ENCODE data around the gene CLTCL1. TPM values are rescaled to one million over a fixed set of nuclear protein-coding genes. Genes with fewer than 3 reads are reported as not detected.

The CLTCL1 gene
- polyA plus RNA-seq, 3 donors from 2014 or later: 0.06 to 0.37 (median 0.19) TPM

GRCh38 chr22:19199479-19199878 lies 92.0 kb downstream of the CLTCL1 start:
- no peaks in the 10 kb centered on the region for H3K9me3 Mint-ChIP-seq
- H3K36me3 Mint-ChIP-seq: peaks cover 0 to 3% (median 0%) of the 10 kb centered on the region in 3 donors
- no peak overlapping the region for H3K4me3 Mint-ChIP-seq
- no peak overlapping the region for H3K27ac Mint-ChIP-seq
- DNase-seq: no peak
- H3K4me1 Mint-ChIP-seq: peaks cover 22 to 36% of the 10 kb centered on the region in 2 donors
- peaks cover 5 to 6% (median 6%) of the 10 kb centered on the region in 3 donors for H3K27me3 Mint-ChIP-seq (ENCODE audit: low read depth in 3 of 3)

- Mint-ChIP-seq H3K36me3 (peaks cover 0 to 3% (median 0%) of the 10 kb centered on the region in 3 donors), H3K4me1 (peaks cover 22 to 46% of the 10 kb centered on the region in 2 donors), H3K4me3 (peak overlapping the region in 1 of 5 donors; percentile 10), H3K9me3 (no peaks in the 10 kb centered on the region), H3K27me3 (ENCODE audit: low read depth in 3 of 3) (peaks cover 0 to 6% (median 4%) of the 10 kb centered on the region in 3 donors), H3K27ac (peak overlapping the region in 2 of 6 donors; percentile 22 to 47)
- DNase-seq: no peak
Observed at GRCh38 chr22:19197997-19198865, 93.3 kb downstream of the CLTCL1 start.

- peaks cover 0 to 3% (median 0%) of the 10 kb centered on the region in 3 donors for H3K36me3 Mint-ChIP-seq
- DNase-seq: no peak
- H3K4me1 Mint-ChIP-seq: peaks cover 22 to 46% of the 10 kb centered on the region in 2 donors
- no peaks in the 10 kb centered on the region for H3K9me3 Mint-ChIP-seq
- H3K4me3 Mint-ChIP-seq: peak overlapping the region in 2 of 5 donors; percentile 34 to 36
- peak overlapping the region in 3 of 6 donors; percentile 41 to 84 (median 74) for H3K27ac Mint-ChIP-seq
- H3K27me3 Mint-ChIP-seq (ENCODE audit: low read depth in 3 of 3): peaks cover 0 to 6% (median 4%) of the 10 kb centered on the region in 3 donors
Observed at GRCh38 chr22:19196841-19197612, 94.5 kb downstream of the CLTCL1 start.

GRCh38 chr22:19195796-19196731 lies 95.5 kb downstream of the CLTCL1 start:
- DNase-seq: peak in 2 of 3 donors; percentile 26 to 44
- peaks cover 0 to 6% (median 3%) of the 10 kb centered on the region in 3 donors for H3K27me3 Mint-ChIP-seq (ENCODE audit: low read depth in 3 of 3)
- H3K4me3 Mint-ChIP-seq: peak overlapping the region in 4 of 5 donors; percentile 22 to 71 (median 70)
- peaks cover 22 to 46% of the 10 kb centered on the region in 2 donors for H3K4me1 Mint-ChIP-seq
- H3K27ac Mint-ChIP-seq: peak overlapping the region in 4 of 6 donors; percentile 14 to 78 (median 56)
- peaks cover 0 to 3% (median 0%) of the 10 kb centered on the region in 3 donors for H3K36me3 Mint-ChIP-seq
- H3K9me3 Mint-ChIP-seq: no peaks in the 10 kb centered on the region

GRCh38 chr22:19194766-19195536 lies 96.6 kb downstream of the CLTCL1 start:
- H3K4me3 Mint-ChIP-seq: peak overlapping the region in 3 of 5 donors; percentile 69 to 71 (median 71)
- peaks cover 0 to 3% (median 0%) of the 10 kb centered on the region in 3 donors for H3K36me3 Mint-ChIP-seq
- H3K27me3 Mint-ChIP-seq (ENCODE audit: low read depth in 3 of 3): peaks cover 0 to 7% (median 3%) of the 10 kb centered on the region in 3 donors
- peaks cover 22 to 46% of the 10 kb centered on the region in 2 donors for H3K4me1 Mint-ChIP-seq
- H3K27ac Mint-ChIP-seq: peak overlapping the region in 4 of 6 donors; percentile 49 to 80 (median 62)
- H3K9me3 Mint-ChIP-seq: no peaks in the 10 kb centered on the region
- DNase-seq: no peak

- H3K9me3 Mint-ChIP-seq: no peaks in the 10 kb centered on the region
Observed at GRCh38 chr22:19193879-19194278, 97.6 kb downstream of the CLTCL1 start.

GRCh38 chr22:19187716-19188563 lies 103.6 kb downstream of the CLTCL1 start:
- Mint-ChIP-seq H3K4me1 (no peaks in the 10 kb centered on the region), H3K27ac (no peak overlapping the region), H3K9me3 (no peaks in the 10 kb centered on the region), H3K36me3 (no peaks in the 10 kb centered on the region), H3K4me3 (no peak overlapping the region), H3K27me3 (ENCODE audit: low read depth in 3 of 3) (peaks cover 0 to 3% (median 0%) of the 10 kb centered on the region in 3 donors)
- DNase-seq: no peak

More at GRCh38 chr22:19193879-19194278, 97.6 kb downstream of the CLTCL1 start:
- Mint-ChIP-seq H3K27me3 (ENCODE audit: low read depth in 3 of 3) (peaks cover 0 to 6% (median 3%) of the 10 kb centered on the region in 3 donors), H3K36me3 (no peaks in the 10 kb centered on the region), H3K27ac (peak overlapping the region in 1 of 6 donors; percentile 41), H3K4me1 (peaks cover 22 to 46% of the 10 kb centered on the region in 2 donors), H3K4me3 (no peak overlapping the region)
- DNase-seq: no peak

- no peaks in the 10 kb centered on the region for H3K36me3 Mint-ChIP-seq
- H3K4me3 Mint-ChIP-seq: no peak overlapping the region
- no peaks in the 10 kb centered on the region for H3K9me3 Mint-ChIP-seq
- peaks cover 0 to 2% (median under 1%) of the 10 kb centered on the region in 3 donors for H3K27me3 Mint-ChIP-seq (ENCODE audit: low read depth in 3 of 3)
- H3K4me1 Mint-ChIP-seq: peaks cover 2% of the 10 kb centered on the region in 2 donors
- peak overlapping the region in 1 of 6 donors; percentile 45 for H3K27ac Mint-ChIP-seq
- DNase-seq: no peak
Observed at GRCh38 chr22:19184276-19184997, 107.1 kb downstream of the CLTCL1 start.

GRCh38 chr22:19183216-19183615 lies 108.3 kb downstream of the CLTCL1 start:
- peaks cover 5 to 7% of the 10 kb centered on the region in 2 donors for H3K4me1 Mint-ChIP-seq
- no peak overlapping the region for H3K27ac Mint-ChIP-seq
- no peak overlapping the region for H3K4me3 Mint-ChIP-seq
- no peaks in the 10 kb centered on the region for H3K36me3 Mint-ChIP-seq
- H3K9me3 Mint-ChIP-seq: no peaks in the 10 kb centered on the region
- peaks cover 0 to 3% (median 2%) of the 10 kb centered on the region in 3 donors for H3K27me3 Mint-ChIP-seq (ENCODE audit: low read depth in 3 of 3)
- DNase-seq: no peak

GRCh38 chr22:19182472-19183157 lies 108.9 kb downstream of the CLTCL1 start:
- H3K4me3 Mint-ChIP-seq: no peak overlapping the region
- H3K36me3 Mint-ChIP-seq: no peaks in the 10 kb centered on the region
- peaks cover 0 to 3% (median 2%) of the 10 kb centered on the region in 3 donors for H3K27me3 Mint-ChIP-seq (ENCODE audit: low read depth in 3 of 3)
- no peaks in the 10 kb centered on the region for H3K9me3 Mint-ChIP-seq
- peaks cover 5 to 7% of the 10 kb centered on the region in 2 donors for H3K4me1 Mint-ChIP-seq
- DNase-seq: no peak
- peak overlapping the region in 1 of 6 donors; percentile 15 for H3K27ac Mint-ChIP-seq

All from immature natural killer cell (primary cell).